ENCODE results near the gene ARHGEF3. TPM values are rescaled to one million over a fixed set of nuclear protein-coding genes. Genes with fewer than 3 reads are reported as not detected.
"Not testable (repeated sequence)": the region's sequence is repeated elsewhere in the genome, so short reads cannot be mapped to it uniquely, and the experiment has no call there.

The ARHGEF3 gene
- total RNA-seq, 4 donors from 2014 or later = 3.1 to 11.6 (median 5.7) TPM

DNA sequence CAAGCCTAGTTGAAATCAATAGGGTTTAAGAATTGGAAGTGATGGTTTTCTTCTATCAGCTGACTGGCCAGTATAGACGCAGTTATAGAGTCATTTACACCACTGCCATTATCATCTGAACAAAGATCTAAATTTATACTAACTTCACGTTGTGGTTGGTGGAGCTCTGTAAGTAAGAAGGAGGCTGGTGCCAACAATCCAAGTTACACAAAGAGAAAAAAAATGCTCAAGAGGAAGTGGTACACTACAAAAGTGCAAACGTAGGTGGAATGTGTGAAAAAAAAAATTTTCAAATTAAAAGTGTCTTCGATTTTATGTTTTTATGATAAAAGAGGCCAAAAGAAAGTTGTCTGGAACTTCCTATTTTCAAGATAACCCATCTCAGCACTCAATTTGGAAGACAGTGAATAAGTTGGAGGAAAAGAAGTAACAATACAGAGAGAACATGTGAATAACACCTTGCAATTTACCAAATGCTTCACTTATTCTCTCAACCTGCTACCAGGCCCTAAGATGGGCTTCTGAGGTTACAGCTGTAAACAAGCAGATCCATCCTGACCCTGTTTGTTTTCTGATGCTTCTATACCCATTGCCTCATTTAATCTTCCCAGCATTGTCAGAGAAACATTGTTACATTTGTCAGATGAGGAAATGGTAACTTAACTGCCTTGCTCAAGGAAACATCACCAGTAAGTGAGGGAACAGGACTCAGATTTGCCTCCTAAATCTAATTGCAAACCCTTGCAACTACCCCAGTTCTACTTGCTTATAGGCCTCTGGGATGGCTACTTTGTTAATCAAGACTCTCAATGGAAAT is 106.7 kb downstream of the ARHGEF3 start:
- H3K27ac ChIP-seq = no peak overlapping the region
- ATAC-seq = no peak

DNA sequence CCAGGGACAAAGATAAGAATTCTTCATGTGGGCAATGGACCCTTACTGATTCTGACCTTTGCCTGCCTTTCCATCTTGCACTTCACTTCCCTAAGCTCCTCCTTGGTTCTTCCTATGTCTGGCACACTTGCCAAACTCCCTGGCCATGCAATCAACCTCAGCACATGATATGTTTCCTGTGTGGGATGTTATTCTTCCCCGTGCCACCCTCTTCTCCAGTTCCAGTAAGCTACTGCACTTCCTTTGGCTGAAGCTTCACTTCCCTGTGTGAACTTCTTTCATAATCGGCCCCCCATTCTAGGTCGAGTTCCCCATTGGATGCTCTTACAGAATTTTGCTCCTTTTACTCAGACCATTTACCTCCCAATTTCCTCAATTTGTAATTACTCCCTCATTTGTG is 108.0 kb downstream of the ARHGEF3 start:
- Histone ChIP-seq H3K27me3 (no peaks in the 10 kb centered on the region), H3K27ac (no peak overlapping the region), H3K4me1 (no peaks in the 10 kb centered on the region), H3K36me3 (no peaks in the 10 kb centered on the region), H3K4me3 (no peak overlapping the region), H3K9me3 (no peaks in the 10 kb centered on the region)
- peak; percentile 6 to 32 for DNase-seq
- TF ChIP-seq, protein P1, sequence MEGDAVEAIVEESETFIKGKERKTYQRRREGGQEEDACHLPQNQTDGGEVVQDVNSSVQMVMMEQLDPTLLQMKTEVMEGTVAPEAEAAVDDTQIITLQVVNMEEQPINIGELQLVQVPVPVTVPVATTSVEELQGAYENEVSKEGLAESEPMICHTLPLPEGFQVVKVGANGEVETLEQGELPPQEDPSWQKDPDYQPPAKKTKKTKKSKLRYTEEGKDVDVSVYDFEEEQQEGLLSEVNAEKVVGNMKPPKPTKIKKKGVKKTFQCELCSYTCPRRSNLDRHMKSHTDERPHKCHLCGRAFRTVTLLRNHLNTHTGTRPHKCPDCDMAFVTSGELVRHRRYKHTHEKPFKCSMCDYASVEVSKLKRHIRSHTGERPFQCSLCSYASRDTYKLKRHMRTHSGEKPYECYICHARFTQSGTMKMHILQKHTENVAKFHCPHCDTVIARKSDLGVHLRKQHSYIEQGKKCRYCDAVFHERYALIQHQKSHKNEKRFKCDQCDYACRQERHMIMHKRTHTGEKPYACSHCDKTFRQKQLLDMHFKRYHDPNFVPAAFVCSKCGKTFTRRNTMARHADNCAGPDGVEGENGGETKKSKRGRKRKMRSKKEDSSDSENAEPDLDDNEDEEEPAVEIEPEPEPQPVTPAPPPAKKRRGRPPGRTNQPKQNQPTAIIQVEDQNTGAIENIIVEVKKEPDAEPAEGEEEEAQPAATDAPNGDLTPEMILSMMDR (IDR thresholded peaks at IDR 0.05 in 4 of 5, conservative IDR thresholded peaks at IDR 0.05 in 1 of 5) = no peak
- TF ChIP-seq POLR2A (IDR thresholded peaks at IDR 0.05) = no peak
- intact Hi-C loops (cut with DNase I; ENCODE audit: low total_unique reads) = no loop called here
- ATAC-seq = no peak
- in situ Hi-C loops (cut with MboI; ENCODE audit: low sequenced_read_pairs in 4 of 4) = no loop called here

More for the DNA sequence above, 106.7 kb downstream of the ARHGEF3 start:
- no peak for DNase-seq
- in situ Hi-C loops (cut with MboI; ENCODE audit: low sequenced_read_pairs in 4 of 4) (no loop called here), intact Hi-C loops (cut with DNase I; ENCODE audit: low total_unique reads) (no loop called here)
- no peaks in the 10 kb centered on the region for H3K4me1 ChIP-seq
- no peak overlapping the region for H3K4me3 ChIP-seq
- no peaks in the 10 kb centered on the region for H3K27me3 ChIP-seq
- TF ChIP-seq, protein P1 (IDR thresholded peaks at IDR 0.05 in 4 of 5, conservative IDR thresholded peaks at IDR 0.05 in 1 of 5) = no peak
- H3K9me3 ChIP-seq = no peaks in the 10 kb centered on the region
- H3K36me3 ChIP-seq = no peaks in the 10 kb centered on the region

GRCh38 chr3:56692520-56693433 is 109.0 kb downstream of the ARHGEF3 start:
- H3K27ac ChIP-seq; ATAC-seq; in situ Hi-C loops (cut with MboI; ENCODE audit: low sequenced_read_pairs in 4 of 4); H3K4me3 ChIP-seq; H3K36me3 ChIP-seq; H3K9me3 ChIP-seq; DNase-seq; H3K27me3 ChIP-seq; H3K4me1 ChIP-seq; intact Hi-C loops (cut with DNase I; ENCODE audit: low total_unique reads): not testable (repeated sequence)

DNA sequence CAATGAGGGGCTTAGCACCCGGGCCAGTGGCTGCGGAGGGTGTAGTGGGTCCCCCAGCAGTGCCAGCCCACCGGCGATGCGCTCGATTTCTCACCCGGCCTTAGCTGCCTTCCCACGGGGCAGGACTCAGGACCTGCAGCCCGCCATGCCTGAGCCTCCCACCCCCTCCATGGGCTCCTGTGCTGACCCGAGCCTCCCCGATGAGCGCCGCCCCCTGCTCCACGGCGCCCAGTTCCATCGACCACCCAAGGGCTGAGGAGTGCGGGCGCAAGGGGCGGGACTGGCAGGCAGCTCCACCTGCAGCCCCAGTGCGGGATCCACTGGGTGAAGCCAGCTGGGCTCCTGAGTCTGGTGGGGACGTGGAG is 109.8 kb downstream of the ARHGEF3 start:
- not testable (repeated sequence) for ATAC-seq

GRCh38 chr3:56691165-56692000 is 110.4 kb downstream of the ARHGEF3 start:
- intact Hi-C loops (cut with DNase I; ENCODE audit: low total_unique reads) = no loop called here
- no peaks in the 10 kb centered on the region for H3K36me3 ChIP-seq
- ATAC-seq (no peak), DNase-seq (no peak)
- H3K27me3 ChIP-seq = no peaks in the 10 kb centered on the region
- no peak overlapping the region for H3K4me3 ChIP-seq
- H3K27ac ChIP-seq = no peak overlapping the region
- H3K9me3 ChIP-seq = no peaks in the 10 kb centered on the region
- in situ Hi-C loops (cut with MboI; ENCODE audit: low sequenced_read_pairs in 4 of 4) = no loop called here
- TF ChIP-seq POLR2A (IDR thresholded peaks at IDR 0.05) = no peak
- TF ChIP-seq, protein P1 (IDR thresholded peaks at IDR 0.05 in 4 of 5, conservative IDR thresholded peaks at IDR 0.05 in 1 of 5) = no peak
- H3K4me1 ChIP-seq = no peaks in the 10 kb centered on the region

More for the DNA sequence above, 109.8 kb downstream of the ARHGEF3 start:
- intact Hi-C loops (cut with DNase I; ENCODE audit: low total_unique reads); H3K4me1 ChIP-seq; H3K9me3 ChIP-seq; in situ Hi-C loops (cut with MboI; ENCODE audit: low sequenced_read_pairs in 4 of 4); H3K4me3 ChIP-seq; DNase-seq; H3K27ac ChIP-seq; H3K36me3 ChIP-seq; H3K27me3 ChIP-seq: not testable (repeated sequence)
